Bone marrow (tissue), 2 donors: ENCODE data around the gene UNC93B1.

Experiments
- DNase-seq, 2 donors: peaks; one replicate each; lab custom pipeline; 2025; lab: John Stamatoyannopoulos, UW

Gene UNC93B1, protein sequence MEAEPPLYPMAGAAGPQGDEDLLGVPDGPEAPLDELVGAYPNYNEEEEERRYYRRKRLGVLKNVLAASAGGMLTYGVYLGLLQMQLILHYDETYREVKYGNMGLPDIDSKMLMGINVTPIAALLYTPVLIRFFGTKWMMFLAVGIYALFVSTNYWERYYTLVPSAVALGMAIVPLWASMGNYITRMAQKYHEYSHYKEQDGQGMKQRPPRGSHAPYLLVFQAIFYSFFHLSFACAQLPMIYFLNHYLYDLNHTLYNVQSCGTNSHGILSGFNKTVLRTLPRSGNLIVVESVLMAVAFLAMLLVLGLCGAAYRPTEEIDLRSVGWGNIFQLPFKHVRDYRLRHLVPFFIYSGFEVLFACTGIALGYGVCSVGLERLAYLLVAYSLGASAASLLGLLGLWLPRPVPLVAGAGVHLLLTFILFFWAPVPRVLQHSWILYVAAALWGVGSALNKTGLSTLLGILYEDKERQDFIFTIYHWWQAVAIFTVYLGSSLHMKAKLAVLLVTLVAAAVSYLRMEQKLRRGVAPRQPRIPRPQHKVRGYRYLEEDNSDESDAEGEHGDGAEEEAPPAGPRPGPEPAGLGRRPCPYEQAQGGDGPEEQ

DNA sequence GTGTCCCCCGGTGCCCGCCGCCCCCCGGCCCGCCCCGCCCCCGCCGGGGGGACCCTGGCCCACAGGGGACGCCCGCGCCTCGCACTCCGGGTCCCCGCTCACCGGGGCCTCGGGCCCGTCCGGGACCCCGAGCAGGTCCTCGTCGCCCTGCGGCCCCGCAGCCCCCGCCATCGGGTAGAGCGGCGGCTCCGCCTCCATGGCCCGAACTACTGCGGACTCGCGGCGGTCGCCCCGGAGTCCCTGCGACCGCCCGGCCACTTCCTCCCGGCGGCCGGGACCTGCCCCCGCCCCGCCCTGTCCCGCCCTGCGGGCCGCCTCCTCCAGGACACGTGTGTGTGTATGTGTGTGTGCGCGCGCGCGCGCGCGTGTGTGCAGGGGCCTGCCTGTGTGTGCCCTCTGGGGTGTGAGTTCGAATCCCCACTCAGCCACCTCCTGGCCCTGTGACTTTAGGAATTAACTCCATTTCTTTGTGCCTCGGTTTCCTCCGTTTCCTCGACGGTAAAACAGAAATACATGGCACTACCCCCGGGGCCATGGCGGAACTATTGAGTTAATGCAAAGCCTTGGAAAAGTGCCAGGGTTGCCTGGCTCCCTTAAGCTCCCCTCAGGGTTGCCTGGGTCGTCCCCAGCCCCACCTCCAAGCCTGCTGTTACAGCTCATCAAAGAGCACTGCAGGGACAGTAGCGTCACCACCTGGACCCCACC lies at the start of gene UNC93B1:
UNC93B1 (minus strand) TSS at position 252 of the 705 bp plus-strand sequence; CDS start at position 198, 54 bp downstream.
- DNase-seq, result peak; percentile 19 to 60

DNA sequence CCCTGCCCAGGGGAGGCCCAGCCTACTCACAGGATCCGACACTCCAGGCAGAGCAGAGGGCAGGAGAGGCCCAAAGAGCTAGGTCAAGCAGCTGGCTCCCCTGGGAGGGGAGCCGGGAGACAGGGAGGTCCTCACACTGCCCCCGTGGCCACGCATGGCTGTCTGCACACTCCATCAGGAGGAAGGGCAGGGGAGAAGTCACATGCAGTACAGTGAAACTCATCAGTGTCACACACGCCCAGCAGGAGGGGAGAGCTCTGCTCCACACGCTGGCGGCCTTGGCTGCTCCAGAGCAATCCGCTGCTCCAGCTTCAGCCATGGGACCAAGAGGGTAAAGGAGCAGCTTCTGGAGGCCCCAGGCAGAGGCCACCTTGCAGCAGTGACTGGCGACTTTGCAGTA lies 49.2 kb upstream of the UNC93B1 start:
- no peak for DNase-seq

DNA sequence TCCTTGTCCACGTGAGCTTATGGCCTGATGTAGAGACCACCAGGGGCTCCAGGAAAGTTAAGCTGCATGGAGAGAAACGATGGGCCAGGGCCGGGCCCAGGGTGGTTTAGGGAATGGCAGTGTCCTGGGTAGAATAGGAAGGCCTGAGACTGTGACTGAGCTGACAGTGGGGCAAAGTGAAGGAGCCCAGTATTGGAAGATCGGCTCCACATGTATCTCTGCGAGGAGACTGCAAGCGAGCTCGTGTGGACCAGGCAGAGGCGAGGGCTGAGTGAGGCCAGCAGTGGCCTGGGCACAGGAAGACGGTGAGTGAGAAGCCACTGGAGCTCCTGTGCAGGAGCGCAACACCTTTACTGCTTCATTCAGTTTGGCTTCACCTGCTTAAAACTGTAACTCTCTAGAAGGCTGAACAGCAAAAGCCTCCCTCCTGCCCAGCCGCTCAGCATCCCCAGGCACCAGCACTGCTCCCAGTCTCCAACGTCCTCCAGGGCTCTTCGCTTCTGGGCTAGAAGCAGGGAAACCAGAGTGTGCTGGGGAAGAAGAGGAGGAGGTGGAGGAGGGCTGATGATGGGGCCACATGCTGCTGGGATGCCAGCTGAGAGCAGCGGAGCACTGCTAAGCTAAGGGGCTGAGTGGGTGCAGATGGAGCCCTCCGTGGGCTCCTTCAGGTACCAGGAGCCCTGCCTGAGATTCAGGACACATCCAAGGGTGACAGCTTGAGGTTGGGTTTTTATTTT lies 48.4 kb upstream of the UNC93B1 start:
- no peak for DNase-seq

DNA sequence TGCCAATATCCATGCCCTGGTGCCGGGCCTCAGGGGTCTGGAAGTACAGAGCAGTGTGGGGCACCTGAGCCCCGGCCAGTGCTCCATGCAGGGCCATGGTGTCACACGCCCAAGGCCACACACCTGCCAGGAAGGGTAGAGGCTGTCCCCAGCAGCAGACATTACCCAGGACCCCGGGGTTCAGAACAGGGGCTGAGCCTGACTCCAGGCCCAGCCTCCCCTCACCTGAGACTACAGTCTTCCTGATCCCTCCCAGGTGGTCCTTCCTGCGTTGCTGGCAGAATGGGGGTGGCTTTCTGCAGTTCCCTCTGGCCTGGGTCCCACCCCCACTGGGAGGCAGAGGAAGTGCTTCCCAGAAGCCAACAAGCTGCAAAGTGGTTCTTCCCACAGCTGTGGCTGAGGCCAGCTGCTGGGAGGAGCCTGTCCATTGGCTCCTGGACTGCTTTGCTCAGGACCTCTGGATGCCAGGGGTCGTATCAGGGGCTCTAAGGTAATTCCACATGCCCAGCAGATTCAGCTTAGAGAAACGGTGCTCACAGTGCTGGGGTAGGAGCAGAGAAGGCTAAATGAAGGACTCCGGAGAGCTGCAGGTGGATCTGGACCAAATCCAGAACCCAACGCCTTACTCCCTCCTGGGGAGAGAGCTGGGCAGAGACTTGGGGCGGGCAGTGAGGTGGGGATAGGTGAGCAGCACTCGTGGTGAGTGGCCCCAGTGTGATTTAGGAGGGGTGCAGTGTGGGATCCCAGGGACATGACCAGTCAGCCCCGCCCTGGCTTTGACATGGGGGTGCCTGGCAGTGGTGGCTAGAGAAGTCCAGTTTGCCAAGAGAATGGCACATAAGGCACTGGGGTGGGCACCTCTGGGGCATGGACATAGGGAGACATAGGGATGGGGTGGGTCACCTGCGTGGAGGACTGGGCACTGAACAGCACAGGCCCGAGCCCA lies 47.6 kb upstream of the UNC93B1 start:
- DNase-seq, result no peak

DNA sequence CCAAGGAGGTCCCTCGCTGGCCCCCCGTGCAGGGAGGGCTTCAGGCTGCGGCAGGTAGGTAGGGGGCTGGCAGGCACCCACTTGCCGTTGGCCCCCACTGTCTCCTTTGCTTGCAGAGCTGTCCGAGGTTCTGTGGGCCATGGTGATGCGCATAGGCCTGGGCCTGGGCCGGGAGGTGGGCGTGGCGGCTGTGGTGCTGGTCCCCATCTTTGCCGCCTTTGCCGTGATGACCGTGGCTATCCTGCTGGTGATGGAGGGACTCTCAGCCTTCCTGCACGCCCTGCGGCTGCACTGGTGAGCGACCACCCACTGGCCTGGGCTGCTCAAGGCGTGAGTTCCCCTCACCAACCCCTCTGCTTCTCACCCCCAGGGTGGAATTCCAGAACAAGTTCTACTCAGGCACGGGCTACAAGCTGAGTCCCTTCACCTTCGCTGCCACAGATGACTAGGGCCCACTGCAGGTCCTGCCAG lies 46.5 kb upstream of the UNC93B1 start:
- DNase-seq, result no peak

DNA sequence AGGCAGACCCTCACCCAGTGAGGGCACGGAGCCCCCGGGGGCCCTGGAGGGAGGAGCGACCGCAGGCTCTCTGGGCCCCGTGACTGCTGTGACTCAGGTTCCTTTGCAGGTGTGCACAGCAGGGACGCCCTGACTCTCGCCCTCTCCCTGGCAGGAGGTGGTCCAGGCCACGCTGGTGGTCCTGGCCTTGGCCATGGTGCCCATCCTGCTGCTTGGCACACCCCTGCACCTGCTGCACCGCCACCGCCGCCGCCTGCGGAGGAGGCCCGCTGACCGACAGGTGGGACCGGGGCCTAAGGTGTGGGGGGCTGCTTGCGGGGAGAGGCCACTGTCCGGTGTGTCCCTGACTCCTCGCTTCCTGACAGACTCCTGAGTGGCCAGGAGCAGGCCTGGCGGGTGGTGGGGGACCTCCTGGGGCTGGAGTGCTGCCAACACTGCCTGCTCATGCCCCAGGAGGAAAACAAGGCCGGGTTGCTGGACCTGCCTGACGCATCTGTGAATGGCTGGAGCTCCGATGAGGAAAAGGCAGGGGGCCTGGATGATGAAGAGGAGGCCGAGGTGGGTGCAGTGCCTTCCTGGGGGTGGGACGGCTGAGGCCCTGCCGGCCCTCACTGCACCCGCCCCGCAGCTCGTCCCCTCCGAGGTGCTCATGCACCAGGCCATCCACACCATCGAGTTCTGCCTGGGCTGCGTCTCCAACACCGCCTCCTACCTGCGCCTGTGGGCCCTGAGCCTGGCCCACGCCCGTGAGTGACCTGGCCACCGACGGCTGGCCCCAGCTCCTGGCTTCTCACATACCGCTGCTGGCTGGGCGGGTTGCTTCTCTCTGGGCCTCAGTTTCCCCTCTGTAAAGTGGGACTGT lies 45.8 kb upstream of the UNC93B1 start:
- no peak for DNase-seq

DNA sequence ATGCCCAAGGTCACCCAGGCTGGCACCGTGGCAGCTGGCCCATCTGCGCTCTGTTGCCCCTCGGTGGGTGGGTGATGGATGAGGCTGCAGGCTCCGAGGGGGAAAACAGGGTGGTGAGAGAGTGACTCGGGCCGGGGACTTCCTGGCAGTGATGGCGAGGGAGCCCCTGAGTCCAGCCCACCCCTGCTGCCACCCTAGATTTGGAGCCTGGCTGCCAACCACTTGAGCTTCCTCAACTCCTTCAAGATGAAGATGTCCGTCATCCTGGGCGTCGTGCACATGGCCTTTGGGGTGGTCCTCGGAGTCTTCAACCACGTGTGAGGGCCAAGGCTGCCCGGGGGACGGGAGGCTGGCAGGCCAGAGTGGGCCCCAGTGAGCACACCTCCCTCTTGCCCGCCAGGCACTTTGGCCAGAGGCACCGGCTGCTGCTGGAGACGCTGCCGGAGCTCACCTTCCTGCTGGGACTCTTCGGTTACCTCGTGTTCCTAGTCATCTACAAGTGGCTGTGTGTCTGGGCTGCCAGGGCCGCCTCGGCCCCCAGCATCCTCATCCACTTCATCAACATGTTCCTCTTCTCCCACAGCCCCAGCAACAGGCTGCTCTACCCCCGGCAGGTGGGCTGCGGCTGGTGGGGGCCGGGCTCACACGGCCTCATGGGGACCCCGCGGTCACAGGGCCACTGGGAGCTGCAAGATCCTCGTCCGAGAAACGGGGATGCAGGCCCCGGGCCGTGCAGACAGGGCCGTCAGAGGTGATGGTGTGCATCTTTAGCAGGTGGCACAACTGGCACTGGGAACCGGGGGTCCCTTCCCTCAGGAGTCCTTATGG lies 45.0 kb upstream of the UNC93B1 start:
- no peak for DNase-seq

DNA sequence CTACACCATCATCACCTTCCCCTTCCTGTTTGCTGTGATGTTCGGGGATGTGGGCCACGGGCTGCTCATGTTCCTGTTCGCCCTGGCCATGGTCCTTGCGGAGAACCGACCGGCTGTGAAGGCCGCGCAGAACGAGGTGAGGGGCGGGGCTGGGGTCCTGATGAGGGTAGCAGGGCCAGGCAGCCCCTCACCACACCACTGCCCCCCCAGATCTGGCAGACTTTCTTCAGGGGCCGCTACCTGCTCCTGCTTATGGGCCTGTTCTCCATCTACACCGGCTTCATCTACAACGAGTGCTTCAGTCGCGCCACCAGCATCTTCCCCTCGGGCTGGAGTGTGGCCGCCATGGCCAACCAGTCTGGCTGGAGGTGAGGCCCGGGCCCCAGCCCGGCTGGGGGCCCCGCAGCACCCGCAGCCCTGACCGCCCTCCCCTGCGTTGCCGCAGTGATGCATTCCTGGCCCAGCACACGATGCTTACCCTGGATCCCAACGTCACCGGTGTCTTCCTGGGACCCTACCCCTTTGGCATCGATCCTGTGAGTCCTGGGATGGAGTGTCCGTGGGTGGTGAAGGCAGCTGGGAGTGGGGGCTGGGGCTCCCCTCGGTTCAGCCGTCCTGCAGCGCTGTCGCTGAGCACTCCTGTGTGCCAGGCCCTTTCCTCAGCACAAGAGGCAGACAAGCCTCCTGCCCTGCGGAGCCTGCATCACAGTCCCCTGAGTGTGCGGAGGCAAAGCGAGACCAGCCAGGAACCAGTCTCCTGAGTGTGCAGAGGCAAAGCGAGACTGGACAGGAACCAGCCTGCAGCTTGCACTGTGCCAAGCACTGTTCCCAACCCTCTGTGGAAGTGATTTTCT lies 43.8 kb upstream of the UNC93B1 start:
- no peak for DNase-seq

DNA sequence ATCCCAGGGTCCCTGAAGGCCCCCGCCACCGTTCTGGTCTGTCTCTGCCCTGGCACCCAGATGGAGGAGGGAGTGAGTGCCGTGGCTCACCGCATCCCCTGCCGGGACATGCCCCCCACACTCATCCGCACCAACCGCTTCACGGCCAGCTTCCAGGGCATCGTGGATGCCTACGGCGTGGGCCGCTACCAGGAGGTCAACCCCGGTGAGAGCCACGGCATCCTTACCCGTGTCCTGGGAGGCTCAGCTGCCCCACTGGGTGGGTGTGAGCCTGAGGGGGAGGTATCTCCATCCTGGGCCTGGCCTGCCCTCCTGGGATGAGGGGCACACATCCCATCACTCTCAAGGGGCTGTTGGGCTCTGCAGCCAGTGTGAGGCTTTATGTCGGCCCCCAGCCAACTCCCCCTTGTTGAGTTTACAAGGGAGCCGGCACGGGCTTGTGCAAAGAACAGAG lies 41.0 kb upstream of the UNC93B1 start:
- no peak for DNase-seq

DNA sequence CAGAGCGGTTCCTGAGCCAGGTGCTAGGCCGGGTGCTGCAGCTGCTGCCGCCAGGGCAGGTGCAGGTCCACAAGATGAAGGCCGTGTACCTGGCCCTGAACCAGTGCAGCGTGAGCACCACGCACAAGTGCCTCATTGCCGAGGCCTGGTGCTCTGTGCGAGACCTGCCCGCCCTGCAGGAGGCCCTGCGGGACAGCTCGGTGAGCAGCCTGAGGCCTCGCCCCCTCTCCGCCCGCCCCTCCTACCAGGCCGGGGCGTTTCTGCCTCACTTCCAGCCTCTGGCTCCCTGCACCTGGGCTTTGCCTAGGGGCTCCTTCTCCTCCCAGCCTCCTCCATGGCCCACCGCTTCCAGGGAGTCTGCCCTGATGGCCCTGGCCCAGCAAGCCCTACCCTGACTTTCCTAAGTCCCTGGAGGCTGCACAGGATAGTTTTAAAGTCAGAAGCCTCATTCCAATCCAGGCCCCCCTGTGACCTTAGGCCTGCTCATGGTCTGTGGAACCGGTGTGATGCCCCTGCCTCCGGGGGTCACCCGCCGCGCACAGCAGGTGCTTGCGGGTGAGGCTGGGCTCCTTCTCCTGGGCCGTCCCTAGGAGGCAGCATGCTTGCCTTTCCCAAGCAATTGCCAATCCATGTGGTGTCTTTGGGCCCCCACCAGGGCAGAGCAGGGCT lies 40.4 kb upstream of the UNC93B1 start:
- DNase-seq, result no peak

DNA sequence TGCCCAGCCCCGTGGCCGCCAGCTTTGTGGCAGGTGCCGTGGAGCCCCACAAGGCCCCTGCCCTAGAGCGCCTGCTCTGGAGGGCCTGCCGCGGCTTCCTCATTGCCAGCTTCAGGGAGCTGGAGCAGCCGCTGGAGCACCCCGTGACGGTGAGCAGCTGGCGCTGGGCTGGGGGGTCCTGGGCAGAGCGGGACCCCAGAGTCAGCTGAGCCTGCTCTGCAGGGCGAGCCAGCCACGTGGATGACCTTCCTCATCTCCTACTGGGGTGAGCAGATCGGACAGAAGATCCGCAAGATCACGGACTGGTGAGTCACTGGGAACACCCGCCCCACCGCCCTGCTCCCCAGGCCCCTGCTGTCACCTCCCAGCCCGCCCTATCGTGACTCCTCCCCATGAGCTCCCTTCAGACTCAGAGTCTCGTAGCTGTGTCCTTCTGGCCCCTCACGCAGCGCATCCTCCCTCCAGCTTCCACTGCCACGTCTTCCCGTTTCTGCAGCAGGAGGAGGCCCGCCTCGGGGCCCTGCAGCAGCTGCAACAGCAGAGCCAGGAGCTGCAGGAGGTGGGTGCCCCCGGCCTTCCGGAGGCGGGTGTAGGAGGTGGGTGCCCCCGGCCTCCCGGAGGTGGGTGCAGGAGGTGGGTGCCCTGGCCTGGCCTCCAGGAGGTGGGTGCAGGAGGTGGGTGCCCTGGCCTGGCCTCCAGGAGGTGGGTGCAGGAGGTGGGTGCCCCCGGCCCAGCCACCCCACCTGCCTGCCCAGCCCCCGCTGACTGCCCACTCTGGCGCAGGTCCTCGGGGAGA lies 39.6 kb upstream of the UNC93B1 start:
- no peak for DNase-seq

DNA sequence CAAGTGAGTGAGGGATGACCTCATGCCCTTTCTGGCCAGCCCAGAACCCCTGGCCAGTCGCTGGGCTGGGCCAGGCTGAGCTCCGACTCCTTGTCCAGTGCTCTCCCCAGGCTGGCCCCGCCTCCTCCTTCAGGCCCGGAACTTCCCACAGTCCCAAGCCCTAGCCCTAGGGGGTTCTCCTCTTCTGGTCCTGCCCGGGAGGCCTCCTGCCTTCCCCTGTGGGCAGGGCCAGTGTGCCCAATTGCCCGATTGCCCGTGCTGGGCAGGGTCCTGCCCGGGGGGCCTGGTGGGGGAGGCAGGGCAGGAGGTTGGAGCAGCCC lies 39.1 kb upstream of the UNC93B1 start:
- no peak for DNase-seq

DNA sequence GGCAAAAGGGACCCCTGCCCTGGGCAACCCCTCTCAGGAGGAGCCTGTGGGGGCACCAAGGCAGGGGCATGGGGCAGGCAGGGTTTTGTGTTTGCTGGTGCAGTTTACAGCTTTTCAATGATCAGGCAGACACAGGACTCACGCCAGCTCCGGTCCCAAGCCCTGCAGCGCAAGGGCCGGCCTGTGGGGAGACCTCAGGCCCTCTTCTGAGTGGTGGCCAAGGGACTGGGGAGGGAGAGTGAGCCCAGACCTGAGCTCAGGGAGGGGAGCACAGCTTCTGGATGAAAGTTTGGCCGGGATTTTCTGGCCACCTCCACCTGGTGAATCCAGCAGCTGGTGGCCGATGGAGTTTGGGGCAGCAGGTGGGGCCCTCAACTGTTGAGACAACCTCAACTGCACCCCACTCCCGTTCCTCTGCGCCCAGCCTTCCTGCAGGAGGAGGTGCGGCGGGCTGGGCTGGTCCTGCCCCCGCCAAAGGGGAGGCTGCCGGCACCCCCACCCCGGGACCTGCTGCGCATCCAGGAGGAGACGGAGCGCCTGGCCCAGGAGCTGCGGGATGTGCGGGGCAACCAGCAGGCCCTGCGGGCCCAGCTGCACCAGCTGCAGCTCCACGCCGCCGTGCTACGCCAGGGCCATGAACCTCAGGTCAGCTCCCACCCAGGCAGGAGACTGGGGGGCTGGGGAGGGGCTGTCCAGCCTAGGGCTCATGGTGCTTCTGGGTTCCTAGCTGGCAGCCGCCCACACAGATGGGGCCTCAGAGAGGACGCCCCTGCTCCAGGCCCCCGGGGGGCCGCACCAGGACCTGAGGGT lies 38.5 kb upstream of the UNC93B1 start:
- no peak for DNase-seq

DNA sequence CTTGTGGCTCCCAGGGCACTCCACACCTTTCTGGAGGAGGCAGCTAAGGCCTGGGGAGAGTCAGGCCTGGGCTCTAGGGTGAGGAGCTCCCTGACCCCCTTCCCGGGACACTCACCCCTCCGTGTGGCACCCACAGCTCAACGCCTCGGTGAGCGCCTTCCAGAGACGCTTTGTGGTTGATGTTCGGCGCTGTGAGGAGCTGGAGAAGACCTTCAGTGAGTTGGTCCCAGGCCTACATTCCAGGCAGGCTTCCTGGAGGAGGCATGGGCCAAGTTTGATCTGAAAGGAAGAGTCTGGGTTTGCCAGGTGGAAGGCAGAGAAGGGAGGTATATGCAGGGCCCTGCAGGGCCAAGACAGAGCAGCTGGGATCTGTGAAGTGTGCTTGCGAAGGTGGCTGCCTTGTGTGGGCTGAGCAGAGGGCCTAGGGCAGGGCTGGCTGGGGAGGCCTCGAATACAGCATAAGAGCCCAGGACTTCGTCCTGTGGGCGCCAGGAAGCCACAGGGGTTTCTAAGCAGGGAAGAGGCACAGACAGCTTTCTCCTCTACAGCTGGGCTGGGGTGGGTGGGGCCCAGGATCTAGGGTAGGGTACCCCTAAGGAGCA lies 37.8 kb upstream of the UNC93B1 start:
- no peak for DNase-seq

DNA sequence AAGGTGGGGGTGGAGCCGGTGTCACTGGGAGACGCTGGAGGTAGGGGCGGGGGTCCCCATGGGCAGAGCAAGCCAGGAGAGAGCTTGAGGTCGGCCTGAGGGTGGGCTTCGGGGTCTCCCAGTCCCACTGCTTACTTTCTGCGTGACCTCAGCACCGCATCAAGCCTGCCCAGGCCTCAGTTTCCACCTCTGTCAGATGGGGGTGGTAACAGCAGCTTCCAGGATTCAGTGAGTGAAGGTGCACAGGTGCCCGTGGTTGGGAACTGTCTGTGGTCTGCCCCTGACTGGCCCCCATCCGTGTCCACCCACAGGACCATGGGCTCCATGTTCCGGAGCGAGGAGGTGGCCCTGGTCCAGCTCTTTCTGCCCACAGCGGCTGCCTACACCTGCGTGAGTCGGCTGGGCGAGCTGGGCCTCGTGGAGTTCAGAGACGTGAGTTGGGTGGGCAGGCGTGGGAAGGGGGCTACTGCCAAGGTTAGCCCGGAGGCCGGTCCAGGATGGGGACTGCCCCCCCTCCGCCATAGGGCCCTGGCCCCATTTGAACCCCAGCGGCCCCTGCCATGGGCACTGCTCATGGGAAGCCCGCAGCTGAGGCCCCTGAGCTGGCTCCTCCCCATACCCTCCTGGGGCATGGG lies 37.2 kb upstream of the UNC93B1 start:
- DNase-seq, result no peak
